B cell (primary cell): ENCODE data around the gene FAM83G. TPM values are rescaled to one million over a fixed set of nuclear protein-coding genes. Genes with fewer than 3 reads are reported as not detected.

Source experiments
- ATAC-seq: fragments of 200-7000 bp; cut with Tn5 transposase; one replicate; pipeline ENCODE4 v1.10.0; 2021; ENCODE audit warnings: low read depth, mild to moderate bottlenecking, moderate number of reproducible peaks, moderate library complexity
- CTCF ChIA-PET: fragments of 350-600 bp; sonication (Branson Sonifier 250); formaldehyde crosslinking; loops from one replicate; lab custom pipeline; 2021; ENCODE audit warnings: antibody characterized with exemption, inconsistent platforms; lab: Charles Lee
- POLR2A ChIA-PET: fragments of 350-600 bp; sonication (Branson Sonifier 250); formaldehyde crosslinking; loops from one replicate; lab custom pipeline; 2021; ENCODE audit warnings: antibody characterized with exemption; lab: Charles Lee
- DNase-seq: peaks from one replicate; pipeline ENCODE4 v3.0.0; 2013
- H2AFZ ChIP-seq: 2 replicates; pipeline ENCODE4 v1.6.1; 2012; ENCODE audit warnings: mild to moderate bottlenecking, low read depth, low read length; ENCODE audit not compliant: insufficient read depth, poor library complexity, severe bottlenecking
- H3K27ac ChIP-seq, 2 donors: 1 replicate in 1 of 2; 2 replicates in 1 of 2; pipeline ENCODE4 v1.5.1; 2012 to 2013; ENCODE audit warnings: low read length in 2 of 2, mild to moderate bottlenecking in 2 of 2, moderate library complexity in 1 of 2
- H3K27me3 ChIP-seq, 4 experiments: fragments of 200-600 bp in 1 of 4; sonication (generic) in 1 of 4; replicated peaks in 1 of 4; 1 replicate in 2 of 4; 2 replicates in 2 of 4; pipeline versions ENCODE4 v1.6.1 to v1.7.0; 2013 to 2016; ENCODE audit warnings: low read length in 3 of 4, mild to moderate bottlenecking in 2 of 4, mixed read lengths in 1 of 4, moderate library complexity in 1 of 4; ENCODE audit not compliant: insufficient read depth in 4 of 4, control insufficient read depth in 3 of 4; ENCODE audit errors: control extremely low read depth in 1 of 4
- H3K36me3 ChIP-seq, 2 experiments: replicated peaks in 1 of 2; 1 replicate in 1 of 2; 2 replicates in 1 of 2; pipeline versions ENCODE4 v1.6.1 to v1.7.1; 2013; ENCODE audit warnings: low read length in 1 of 2; ENCODE audit not compliant: insufficient read depth in 2 of 2, control insufficient read depth in 1 of 2; ENCODE audit errors: control extremely low read depth in 1 of 2, extremely low read depth in 1 of 2
- H3K4me1 ChIP-seq, 2 donors: fragments of 200-600 bp in 1 of 2; sonication (generic) in 1 of 2; 1 replicate in 1 of 2; 2 replicates in 1 of 2; pipeline versions ENCODE4 v1.5.1 to v1.6.1; 2013 to 2017; ENCODE audit warnings: low read length in 2 of 2; ENCODE audit not compliant: control insufficient read depth in 2 of 2, insufficient read depth in 2 of 2
- H3K4me2 ChIP-seq: replicated peaks from 2 replicates; pipeline ENCODE3; 2012; ENCODE audit warnings: mild to moderate bottlenecking, low read depth, low read length; ENCODE audit not compliant: poor library complexity, severe bottlenecking
- H3K4me3 ChIP-seq, 5 experiments: fragments of 200-600 bp in 1 of 5; sonication (generic) in 1 of 5; 1 replicate in 3 of 5; 2 replicates in 2 of 5; pipeline versions ENCODE4 v1.5.1 to v1.7.0; 2011 to 2016; ENCODE audit warnings: low read length in 4 of 5, mild to moderate bottlenecking in 4 of 5, low read depth in 2 of 5, control low read depth in 1 of 5, moderate library complexity in 1 of 5; ENCODE audit not compliant: insufficient read depth in 1 of 5; ENCODE audit errors: control extremely low read depth in 1 of 5, extremely low read depth in 1 of 5
- H3K79me2 ChIP-seq: fragments of 200-600 bp; sonication (generic); one replicate; pipeline ENCODE4 v1.6.0; 2016; ENCODE audit warnings: low read length; ENCODE audit not compliant: control insufficient read depth, insufficient read depth
- H3K9ac ChIP-seq: fragments of 200-600 bp; sonication (generic); 2 replicates; pipeline ENCODE4 v1.6.1; 2017; ENCODE audit warnings: mild to moderate bottlenecking, low read length, moderate library complexity
- H3K9me3 ChIP-seq, 3 donors: one replicate each; pipeline versions ENCODE4 v1.6.1 to v1.7.1; 2013; ENCODE audit warnings: low read length in 2 of 3; ENCODE audit not compliant: control insufficient read depth in 2 of 3, insufficient read depth in 1 of 3; ENCODE audit errors: control extremely low read depth in 1 of 3
- H4K20me1 ChIP-seq: 2 replicates; pipeline ENCODE4 v1.6.0; 2012; ENCODE audit warnings: mild to moderate bottlenecking, low read length; ENCODE audit not compliant: insufficient read depth, control insufficient read depth, poor library complexity, severe bottlenecking
- H3K27ac Mint-ChIP-seq: one replicate; pipeline ENCODE4 v1.8.0; 2021; ENCODE audit warnings: mixed read lengths
- H3K27me3 Mint-ChIP-seq: one replicate; pipeline ENCODE4 v1.8.0; 2021; ENCODE audit warnings: mixed read lengths
- H3K4me1 Mint-ChIP-seq: one replicate; pipeline ENCODE4 v1.8.0; 2021; ENCODE audit warnings: mixed read lengths
- H3K4me3 Mint-ChIP-seq: one replicate; pipeline ENCODE4 v1.8.0; 2021; ENCODE audit warnings: mixed read lengths
- H3K9me3 Mint-ChIP-seq: one replicate; pipeline ENCODE4 v1.8.0; 2022; ENCODE audit warnings: mixed read lengths; ENCODE audit not compliant: insufficient read depth
- EZH2 ChIP-seq: IDR thresholded peaks from 2 replicates; pipeline ENCODE4 v1.6.1; 2012; ENCODE audit warnings: borderline replicate concordance, low read depth, mild to moderate bottlenecking, moderate library complexity, low read length; ENCODE audit not compliant: insufficient read depth, poor library complexity, severe bottlenecking
- WGBS: methylation state at CpG from one replicate; pipeline ENCODE4 v1.1.5; 2013; ENCODE audit warnings: missing lambda C conversion rate; ENCODE audit not compliant: insufficient coverage; 5-methylcytosine and 5-hydroxymethylcytosine counted together
- intact Hi-C: fragments of 100-400 bp; cut with micrococcal nuclease; formaldehyde crosslinking; loops from one replicate; pipeline ENCODE4 v1.10.0; 2022
- polyA plus RNA-seq: library from polyadenylated mRNA; depleted of rRNA; stranded (reverse); fragments of >200 nt; gene quantifications from 2 replicates; pipeline ENCODE4 v1.2.3, GENCODE V29; 2012
- total RNA-seq, 2 donors: library from RNA; stranded (reverse); fragments of 120-200 nt in 1 of 2; gene quantifications; 1 replicate in 1 of 2; 2 replicates in 1 of 2; pipeline versions ENCODE4 v1.2.3 to v1.2.4, GENCODE V29; 2013 to 2022
- TF ChIP-seq, protein P1 (sequence below): fragments of 200-600 bp; IDR thresholded peaks from one replicate; pipeline ENCODE4 v1.8.0; 2022; ENCODE audit warnings: antibody characterized with exemption, mild to moderate bottlenecking

The FAM83G gene
- total and polyA plus RNA-seq, 2 donors (not counting 1 experiment from before 2014, with no cell fraction given): 4.7 to 14.3 TPM

- Mint-ChIP-seq H3K27ac (no peak overlapping the region), H3K4me1 (peaks cover 6% of the 10 kb centered on the region), H3K4me3 (no peak overlapping the region), H3K27me3 (no peaks in the 10 kb centered on the region), H3K9me3 (no peaks in the 10 kb centered on the region)
- CTCF ChIA-PET: interaction anchor here (0.8 to 1.3 kb wide), 2 partner anchors 56 to 100 kb away, joined by 3 read pairs; no protein-coding TSS in a partner anchor
- no peak overlapping the region for H2AFZ ChIP-seq
- H3K27ac ChIP-seq: no peak overlapping the region
- H4K20me1 ChIP-seq: no peaks in the 10 kb centered on the region
- POLR2A ChIA-PET: no interaction called here
- H3K27me3 ChIP-seq: no peaks in the 10 kb centered on the region
- H3K36me3 ChIP-seq: no peaks in the 10 kb centered on the region
- DNase-seq (no peak), ATAC-seq (no peak)
- no peaks in the 10 kb centered on the region for H3K79me2 ChIP-seq
- TF ChIP-seq, protein P1, sequence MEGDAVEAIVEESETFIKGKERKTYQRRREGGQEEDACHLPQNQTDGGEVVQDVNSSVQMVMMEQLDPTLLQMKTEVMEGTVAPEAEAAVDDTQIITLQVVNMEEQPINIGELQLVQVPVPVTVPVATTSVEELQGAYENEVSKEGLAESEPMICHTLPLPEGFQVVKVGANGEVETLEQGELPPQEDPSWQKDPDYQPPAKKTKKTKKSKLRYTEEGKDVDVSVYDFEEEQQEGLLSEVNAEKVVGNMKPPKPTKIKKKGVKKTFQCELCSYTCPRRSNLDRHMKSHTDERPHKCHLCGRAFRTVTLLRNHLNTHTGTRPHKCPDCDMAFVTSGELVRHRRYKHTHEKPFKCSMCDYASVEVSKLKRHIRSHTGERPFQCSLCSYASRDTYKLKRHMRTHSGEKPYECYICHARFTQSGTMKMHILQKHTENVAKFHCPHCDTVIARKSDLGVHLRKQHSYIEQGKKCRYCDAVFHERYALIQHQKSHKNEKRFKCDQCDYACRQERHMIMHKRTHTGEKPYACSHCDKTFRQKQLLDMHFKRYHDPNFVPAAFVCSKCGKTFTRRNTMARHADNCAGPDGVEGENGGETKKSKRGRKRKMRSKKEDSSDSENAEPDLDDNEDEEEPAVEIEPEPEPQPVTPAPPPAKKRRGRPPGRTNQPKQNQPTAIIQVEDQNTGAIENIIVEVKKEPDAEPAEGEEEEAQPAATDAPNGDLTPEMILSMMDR: no peak
- TF ChIP-seq EZH2: no peak
- H3K4me1 ChIP-seq: peaks cover 0 to 17% of the 10 kb centered on the region in 2 donors
- intact Hi-C loops: no loop called here
- H3K4me3 ChIP-seq: no peak overlapping the region
- H3K4me2 ChIP-seq: no peak overlapping the region
- H3K9me3 ChIP-seq: peaks cover 0 to 5% (median 0%) of the 10 kb centered on the region in 3 donors
- 97% methylated on average over 9 of the region's 11 CpGs for WGBS
- H3K9ac ChIP-seq: no peak overlapping the region
These were observed 46.0 kb downstream of the FAM83G start for GRCh38 chr17:18958611-18959010.

- H3K27me3 Mint-ChIP-seq: no peaks in the 10 kb centered on the region
- DNase-seq: no peak
- intact Hi-C loops: no loop called here
- no peaks in the 10 kb centered on the region for H3K79me2 ChIP-seq
- no peak overlapping the region for H3K27ac ChIP-seq
- H2AFZ ChIP-seq: no peak overlapping the region
- H3K27me3 ChIP-seq: no peaks in the 10 kb centered on the region
- peaks cover 6% of the 10 kb centered on the region for H3K4me1 Mint-ChIP-seq
- H3K27ac Mint-ChIP-seq: no peak overlapping the region
- 86% methylated on average over 4 of the region's 4 CpGs for WGBS
- H3K36me3 ChIP-seq: no peaks in the 10 kb centered on the region
- H3K9me3 ChIP-seq: peaks cover 0 to 5% (median 0%) of the 10 kb centered on the region in 3 donors
- ChIA-PET POLR2A (no interaction called here), CTCF (interaction anchor here (0.8 kb wide), 1 partner anchor 57 kb away, joined by 3 read pairs; no protein-coding TSS in a partner anchor)
- peaks cover 0 to 17% of the 10 kb centered on the region in 2 donors for H3K4me1 ChIP-seq
- H3K4me3 Mint-ChIP-seq: no peak overlapping the region
- no peak for ATAC-seq
- no peak overlapping the region for H3K4me2 ChIP-seq
- no peak for TF ChIP-seq EZH2
- TF ChIP-seq, protein P1: no peak
- no peak overlapping the region for H3K4me3 ChIP-seq
- no peaks in the 10 kb centered on the region for H3K9me3 Mint-ChIP-seq
- no peaks in the 10 kb centered on the region for H4K20me1 ChIP-seq
- H3K9ac ChIP-seq: no peak overlapping the region
These were observed 46.7 kb downstream of the FAM83G start for GRCh38 chr17:18957831-18958230.
